K562 (cell line): Measurements from ENCODE around the gene CRYGA. TPM values are rescaled to one million over a fixed set of nuclear protein-coding genes. Genes with fewer than 3 reads are reported as not detected.

ENCODE experiments used
- ATF7 ChIP-seq: fragments of 450-650 bp; IDR thresholded peaks from 2 replicates; pipeline ENCODE4 v1.7.1; 2014; ENCODE audit warnings: mild to moderate bottlenecking, moderate library complexity
- CREB5 ChIP-seq: fragments of 250-450 bp; sonication (Bioruptor Pico); IDR thresholded peaks from 2 replicates; pipeline ENCODE4 v1.5.0; 2020; ENCODE audit warnings: mild to moderate bottlenecking
- DEAF1 ChIP-seq: fragments of 450-650 bp; formaldehyde crosslinking; IDR thresholded peaks from 2 replicates; pipeline ENCODE4 v1.4.0; 2020; ENCODE audit warnings: mild to moderate bottlenecking, moderate library complexity
- HNRNPK ChIP-seq: fragments of 200-400 bp; formaldehyde crosslinking; IDR thresholded peaks from one replicate; pipeline ENCODE4 v1.6.1; 2018; ENCODE audit warnings: mild to moderate bottlenecking, low read depth, low read length; ENCODE audit not compliant: poor library complexity, severe bottlenecking
- HNRNPUL1 ChIP-seq: fragments of 200-400 bp; formaldehyde crosslinking; IDR thresholded peaks from 2 replicates; pipeline ENCODE4 v1.6.1; 2017; ENCODE audit warnings: low read length
- MAFG ChIP-seq: fragments of 450-650 bp; conservative IDR thresholded peaks from 2 replicates; pipeline ENCODE4 v1.6.1; 2016; ENCODE audit warnings: missing genetic modification characterization, missing compliant biosample characterization
- MEF2D ChIP-seq: conservative IDR thresholded peaks from 2 replicates; pipeline ENCODE4 v1.6.1; 2016; ENCODE audit warnings: low read depth, missing genetic modification characterization, missing compliant biosample characterization
- PHB2 ChIP-seq: fragments of 450-650 bp; IDR thresholded peaks from 2 replicates; pipeline ENCODE4 v1.6.1; 2017; ENCODE audit warnings: low read depth
- RBM39 ChIP-seq: fragments of 200-400 bp; formaldehyde crosslinking; optimal IDR thresholded peaks from 2 replicates; pipeline ENCODE3; 2018; ENCODE audit warnings: low read depth, low read length
- SREBF1 ChIP-seq: fragments of 150-350 bp; IDR thresholded peaks from 2 replicates; pipeline ENCODE4 v1.6.1; 2014; ENCODE audit warnings: antibody characterized with exemption, low read depth, low read length, borderline replicate concordance
- ZBTB11 ChIP-seq, 3 experiments: fragments of 200-800 bp in 1 of 3; fragments of 250-450 bp in 1 of 3; fragments of 450-650 bp in 1 of 3; sonication (Bioruptor Pico) in 1 of 3; sonication (Bioruptor generic) in 1 of 3; formaldehyde crosslinking in 1 of 3; IDR thresholded peaks; 2 replicates each; pipeline versions ENCODE4 v1.6.1 to v1.8.0; 2016 to 2022; ENCODE audit warnings: mild to moderate bottlenecking in 2 of 3, missing genetic modification characterization in 2 of 3, missing compliant biosample characterization in 1 of 3, moderate library complexity in 1 of 3
- ZFP30 ChIP-seq: fragments of 250-450 bp; sonication (Bioruptor Pico); IDR thresholded peaks from 2 replicates; pipeline ENCODE4 v1.8.0; 2022; ENCODE audit warnings: moderate library complexity, mild to moderate bottlenecking, inconsistent platforms, borderline replicate concordance
- ZNF584 ChIP-seq: fragments of 200-800 bp; sonication (Bioruptor generic); IDR thresholded peaks from 2 replicates; pipeline ENCODE4 v1.6.1; 2016; ENCODE audit warnings: low read depth, mild to moderate bottlenecking, missing genetic modification characterization, missing compliant biosample characterization
- ZNF699 ChIP-seq: fragments of 250-450 bp; sonication (Bioruptor Pico); IDR thresholded peaks from 2 replicates; pipeline ENCODE4 v1.8.0; 2021; ENCODE audit warnings: mild to moderate bottlenecking, moderate library complexity; ENCODE audit not compliant: insufficient replicate concordance
- ZNF76 ChIP-seq: fragments of 250-450 bp; sonication (Bioruptor Pico); IDR thresholded peaks from 2 replicates; pipeline ENCODE4 v1.4.0; 2020; ENCODE audit warnings: mild to moderate bottlenecking, moderate library complexity, borderline replicate concordance
- polyA plus RNA-seq, 8 experiments: library from polyadenylated mRNA; depleted of rRNA in 4 of 8; stranded (reverse) in 5 of 8; unstranded in 3 of 8; fragments of >200 nt; fragmentation: Nextera tagmentation in 2 of 8; fragmentation: Illumina TruSeq in 1 of 8; extraction: Ambion mirVana in 2 of 8; extraction: Trizol in 1 of 8; gene quantifications; 2 replicates each; pipeline versions ENCODE4 v1.2.1 to v1.2.3, GENCODE V29; 2011 to 2014; ENCODE audit warnings: inconsistent platforms in 1 of 8, missing spikeins in 1 of 8
- total RNA-seq, 7 experiments: library from RNA; depleted of rRNA in 6 of 7; stranded (reverse); fragments of >200 nt in 6 of 7; fragmentation: Illumina TruSeq in 2 of 7; extraction: Trizol in 2 of 7; gene quantifications; 2 replicates each; pipeline versions ENCODE4 v1.2.1 to v1.2.3, GENCODE V29; 2011 to 2021; ENCODE audit warnings: low replicate concordance in 1 of 7
- TF ChIP-seq, protein P1 (sequence below): fragments of 250-450 bp; sonication (Bioruptor Pico); IDR thresholded peaks from 2 replicates; pipeline ENCODE4 v1.8.0; 2021; ENCODE audit warnings: mild to moderate bottlenecking, moderate library complexity
- TF ChIP-seq, protein P2 (sequence below): IDR thresholded peaks from 2 replicates; pipeline ENCODE4 v1.6.1; 2012; ENCODE audit warnings: low read depth, low read length, improper control_type of control experiment, borderline replicate concordance

The CRYGA gene
- total and polyA plus RNA-seq, 9 of the 15 experiments (the other 6 are each of a cell fraction or from before 2014, with no cell fraction given): not detected

DNA sequence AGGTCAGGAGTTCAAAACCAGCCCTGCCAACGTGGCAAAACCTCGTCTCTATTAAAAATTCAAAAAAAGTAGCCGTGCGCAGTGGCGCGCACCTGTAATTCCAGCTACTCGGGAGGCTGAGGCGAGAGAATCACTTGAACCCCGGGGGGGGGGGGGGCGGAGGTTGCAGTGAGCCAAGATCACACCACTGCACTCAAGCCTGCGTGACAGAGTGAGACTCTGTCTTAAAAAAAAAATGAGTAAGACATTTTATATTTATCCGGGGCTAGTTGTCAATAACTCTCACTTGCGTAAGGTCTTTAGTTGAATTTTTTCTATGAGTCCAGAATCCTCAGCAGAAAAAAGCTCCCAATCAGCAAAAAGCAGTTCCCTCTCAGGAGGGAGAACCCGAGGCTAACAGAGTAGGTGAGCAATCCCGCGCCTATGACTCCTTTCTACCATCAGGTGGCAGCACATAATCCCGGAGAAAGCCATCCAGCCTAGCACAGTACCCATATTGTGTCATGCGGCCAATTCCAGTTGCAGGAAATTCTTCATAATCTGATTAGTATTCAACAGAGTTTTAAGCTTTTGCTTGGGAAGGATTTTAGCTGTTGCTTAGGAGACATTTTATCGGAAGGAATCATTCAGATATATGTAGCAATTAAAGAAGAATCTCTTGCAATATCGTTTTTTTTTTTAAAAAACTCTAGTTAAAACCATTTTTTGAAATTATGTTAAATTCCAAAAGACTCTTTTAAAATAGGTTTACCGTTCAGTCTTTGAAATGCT is 11.9 kb upstream of the CRYGA start (continued):
- 0 out of 2 replicates have a peak, but pooled peaks have one; percentile 25 for TF ChIP-seq ATF7
- no peak for TF ChIP-seq SREBF1
- no peak for TF ChIP-seq ZNF76
- no peak for TF ChIP-seq PHB2
- no peak for TF ChIP-seq ZFP30 (CRISPR knock-in tag)
- TF ChIP-seq ZBTB11 (CRISPR knock-in tag; IDR thresholded peaks at IDR 0.05): no peak
- TF ChIP-seq MEF2D: no peak
- peak; percentile 82 for TF ChIP-seq MAFG
- TF ChIP-seq ZNF584: no peak
- TF ChIP-seq HNRNPUL1: no peak
- no peak for TF ChIP-seq ZNF699 (CRISPR knock-in tag)
- TF ChIP-seq HNRNPK: no peak
- TF ChIP-seq, protein P1, sequence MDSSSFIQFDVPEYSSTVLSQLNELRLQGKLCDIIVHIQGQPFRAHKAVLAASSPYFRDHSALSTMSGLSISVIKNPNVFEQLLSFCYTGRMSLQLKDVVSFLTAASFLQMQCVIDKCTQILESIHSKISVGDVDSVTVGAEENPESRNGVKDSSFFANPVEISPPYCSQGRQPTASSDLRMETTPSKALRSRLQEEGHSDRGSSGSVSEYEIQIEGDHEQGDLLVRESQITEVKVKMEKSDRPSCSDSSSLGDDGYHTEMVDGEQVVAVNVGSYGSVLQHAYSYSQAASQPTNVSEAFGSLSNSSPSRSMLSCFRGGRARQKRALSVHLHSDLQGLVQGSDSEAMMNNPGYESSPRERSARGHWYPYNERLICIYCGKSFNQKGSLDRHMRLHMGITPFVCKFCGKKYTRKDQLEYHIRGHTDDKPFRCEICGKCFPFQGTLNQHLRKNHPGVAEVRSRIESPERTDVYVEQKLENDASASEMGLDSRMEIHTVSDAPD (CRISPR knock-in tag): no peak
- no peak for TF ChIP-seq CREB5 (CRISPR knock-in tag)
- TF ChIP-seq, protein P2, sequence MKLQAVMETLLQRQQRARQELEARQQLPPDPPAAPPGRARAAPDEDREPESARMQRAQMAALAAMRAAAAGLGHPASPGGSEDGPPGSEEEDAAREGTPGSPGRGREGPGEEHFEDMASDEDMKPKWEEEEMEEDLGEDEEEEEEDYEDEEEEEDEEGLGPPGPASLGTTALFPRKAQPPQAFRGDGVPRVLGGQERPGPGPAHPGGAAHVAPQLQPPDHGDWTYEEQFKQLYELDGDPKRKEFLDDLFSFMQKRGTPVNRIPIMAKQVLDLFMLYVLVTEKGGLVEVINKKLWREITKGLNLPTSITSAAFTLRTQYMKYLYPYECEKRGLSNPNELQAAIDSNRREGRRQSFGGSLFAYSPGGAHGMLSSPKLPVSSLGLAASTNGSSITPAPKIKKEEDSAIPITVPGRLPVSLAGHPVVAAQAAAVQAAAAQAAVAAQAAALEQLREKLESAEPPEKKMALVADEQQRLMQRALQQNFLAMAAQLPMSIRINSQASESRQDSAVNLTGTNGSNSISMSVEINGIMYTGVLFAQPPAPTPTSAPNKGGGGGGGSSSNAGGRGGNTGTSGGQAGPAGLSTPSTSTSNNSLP: no peak
- no peak for TF ChIP-seq RBM39
- peak; percentile 31; the same call in 1 of the 2 replicates for TF ChIP-seq DEAF1
